ENCODE results near the gene DYSF. TPM values are rescaled to one million over a fixed set of nuclear protein-coding genes. Genes with fewer than 3 reads are reported as not detected.

DYSF gene
- total RNA-seq, 4 donors from 2014 or later = 4.2 to 12.0 (median 5.9) TPM

GRCh38 chr2:71505770-71506140 is 52.4 kb downstream of the DYSF start:
- no peak for TF ChIP-seq EP300 (IDR thresholded peaks at IDR 0.05)
- TF ChIP-seq POLR2A (IDR thresholded peaks at IDR 0.05) = no peak
- TF ChIP-seq CTCF (IDR thresholded peaks at IDR 0.05) = no peak
- DNase-seq (ENCODE audit: low spot score in 2 of 2) = no peak
- H3K36me3 ChIP-seq = no peaks in the 10 kb centered on the region
- H3K27ac ChIP-seq = no peak overlapping the region
- WGBS, 2 donors = 84 to 85% methylated on average over 8 of the region's 8 CpGs
- no peaks in the 10 kb centered on the region for H3K9me3 ChIP-seq
- H3K27me3 ChIP-seq = no peaks in the 10 kb centered on the region
- H3K4me1 ChIP-seq = no peaks in the 10 kb centered on the region
- H3K4me3 ChIP-seq = no peak overlapping the region

- Histone ChIP-seq H3K4me1 (no peaks in the 10 kb centered on the region), H3K36me3 (no peaks in the 10 kb centered on the region), H3K4me3 (no peak overlapping the region), H3K27me3 (no peaks in the 10 kb centered on the region), H3K27ac (no peak overlapping the region), H3K9me3 (no peaks in the 10 kb centered on the region)
- no peak for DNase-seq (ENCODE audit: low spot score in 2 of 2)
- TF ChIP-seq CTCF (IDR thresholded peaks at IDR 0.05) = no peak
- no peak for TF ChIP-seq POLR2A (IDR thresholded peaks at IDR 0.05)
- TF ChIP-seq EP300 (IDR thresholded peaks at IDR 0.05) = no peak
- WGBS, 2 donors = 81 to 84% methylated on average over 19 to 20 of the region's 20 CpGs
These were observed 53.1 kb downstream of the DYSF start for GRCh38 chr2:71506222-71507153.

GRCh38 chr2:71507476-71507875 is 54.1 kb downstream of the DYSF start:
- 52 to 54% methylated on average over 8 of the region's 8 CpGs for WGBS, 2 donors
- Histone ChIP-seq H3K9me3 (no peaks in the 10 kb centered on the region), H3K36me3 (no peaks in the 10 kb centered on the region), H3K4me1 (no peaks in the 10 kb centered on the region), H3K4me3 (no peak overlapping the region), H3K27me3 (no peaks in the 10 kb centered on the region), H3K27ac (no peak overlapping the region)
- no peak for TF ChIP-seq CTCF (IDR thresholded peaks at IDR 0.05)
- no peak for DNase-seq (ENCODE audit: low spot score in 2 of 2)

GRCh38 chr2:71510196-71510807 is 56.9 kb downstream of the DYSF start:
- Histone ChIP-seq H3K36me3 (no peaks in the 10 kb centered on the region), H3K27me3 (no peaks in the 10 kb centered on the region), H3K4me3 (no peak overlapping the region), H3K27ac (no peak overlapping the region), H3K9me3 (no peaks in the 10 kb centered on the region), H3K4me1 (no peaks in the 10 kb centered on the region)
- TF ChIP-seq POLR2A (IDR thresholded peaks at IDR 0.05) (no peak), CTCF (IDR thresholded peaks at IDR 0.05) (peak; percentile 83 to 90 (median 88))
- peak; percentile 49 to 72 for DNase-seq (ENCODE audit: low spot score in 2 of 2)
- 18 to 22% methylated on average over 6 of the region's 6 CpGs for WGBS, 2 donors

GRCh38 chr2:71510938-71511337 is 57.6 kb downstream of the DYSF start:
- TF ChIP-seq POLR2A (IDR thresholded peaks at IDR 0.05) = no peak
- TF ChIP-seq CTCF (IDR thresholded peaks at IDR 0.05) = no peak
- TF ChIP-seq EP300 (IDR thresholded peaks at IDR 0.05) = no peak
- H3K27ac ChIP-seq = no peak overlapping the region
- no peak for DNase-seq (ENCODE audit: low spot score in 2 of 2)
- no peaks in the 10 kb centered on the region for H3K9me3 ChIP-seq
- no peaks in the 10 kb centered on the region for H3K27me3 ChIP-seq
- no peaks in the 10 kb centered on the region for H3K36me3 ChIP-seq
- WGBS, 2 donors = 83 to 85% methylated on average over 9 of the region's 9 CpGs
- no peaks in the 10 kb centered on the region for H3K4me1 ChIP-seq
- no peak overlapping the region for H3K4me3 ChIP-seq
